SH-SY5Y (cell line): Measurements from ENCODE around the gene PRDM16.

ENCODE experiments used
- GATA2 ChIP-seq: IDR thresholded peaks from 2 replicates; pipeline ENCODE4 v1.6.1; 2011; ENCODE audit warnings: mild to moderate bottlenecking, low read depth, low read length
- GATA3 ChIP-seq: IDR thresholded peaks from 2 replicates; pipeline ENCODE4 v1.6.1; 2011; ENCODE audit warnings: low read depth, mild to moderate bottlenecking, low read length, moderate library complexity

- TF ChIP-seq GATA2 = no peak
- no peak for TF ChIP-seq GATA3
Observed at GRCh38 chr1:3444298-3444697, 375.3 kb downstream of the PRDM16 start.
